ENCODE data around the gene FUCA1. TPM values are rescaled to one million over a fixed set of nuclear protein-coding genes. Genes with fewer than 3 reads are reported as not detected.
"Not testable (repeated sequence)": the region's sequence is repeated elsewhere in the genome, so short reads cannot be mapped to it uniquely, and the experiment has no call there.

FUCA1 gene
- total RNA-seq, 4 donors from 2014 or later = 10.1 to 32.2 (median 17.5) TPM

- Histone ChIP-seq H3K4me1 (no peaks in the 10 kb centered on the region), H3K27ac (no peak overlapping the region), H3K4me3 (no peak overlapping the region), H3K27me3 (no peaks in the 10 kb centered on the region), H3K9me3 (no peaks in the 10 kb centered on the region), H3K36me3 (peaks cover 0 to 65% (median 0%) of the 10 kb centered on the region in 3 donors)
- intact Hi-C loops (cut with DNase I) = no loop called here
- 20 to 27% methylated on average over 2 of the region's 2 CpGs for WGBS, 2 donors
- TF ChIP-seq CTCF (IDR thresholded peaks at IDR 0.05) (no peak), POLR2A (IDR thresholded peaks at IDR 0.05) (no peak)
- no peak for DNase-seq
These were observed 13.5 kb downstream of the FUCA1 start for GRCh38 chr1:23854568-23854967.

- peaks cover 0 to 61% (median 0%) of the 10 kb centered on the region in 3 donors for H3K36me3 ChIP-seq
- H3K4me3 ChIP-seq; H3K27me3 ChIP-seq; H3K4me1 ChIP-seq; intact Hi-C loops (cut with DNase I); H3K9me3 ChIP-seq; H3K27ac ChIP-seq; DNase-seq: not testable (repeated sequence)
- no CpG with 5 or more reads among the region's 34 CpGs for WGBS, 2 donors
These were observed 15.0 kb downstream of the FUCA1 start for GRCh38 chr1:23853124-23853523.

GRCh38 chr1:23851406-23851805, 16.7 kb downstream of the FUCA1 start:
- H3K4me3 ChIP-seq; H3K4me1 ChIP-seq; intact Hi-C loops (cut with DNase I); H3K9me3 ChIP-seq; H3K27ac ChIP-seq; DNase-seq; H3K27me3 ChIP-seq: not testable (repeated sequence)
- H3K36me3 ChIP-seq = peaks cover 5 to 61% (median 5%) of the 10 kb centered on the region in 3 donors

- TF ChIP-seq POLR2A (IDR thresholded peaks at IDR 0.05) (no peak), CTCF (IDR thresholded peaks at IDR 0.05) (no peak)
- DNase-seq = no peak
- no peaks in the 10 kb centered on the region for H3K4me1 ChIP-seq
- H3K27ac ChIP-seq = no peak overlapping the region
- intact Hi-C loops (cut with DNase I) = no loop called here
- H3K36me3 ChIP-seq = peaks cover 5 to 72% (median 14%) of the 10 kb centered on the region in 3 donors
- 86 to 93% methylated on average over 12 of the region's 12 CpGs for WGBS, 2 donors
- H3K4me3 ChIP-seq = no peak overlapping the region
- H3K9me3 ChIP-seq = no peaks in the 10 kb centered on the region
- H3K27me3 ChIP-seq = no peaks in the 10 kb centered on the region
These were observed 19.1 kb downstream of the FUCA1 start for GRCh38 chr1:23848673-23849616.

- H3K9me3 ChIP-seq; H3K4me3 ChIP-seq; DNase-seq; H3K27me3 ChIP-seq; H3K4me1 ChIP-seq; H3K27ac ChIP-seq; intact Hi-C loops (cut with DNase I): not testable (repeated sequence)
- H3K36me3 ChIP-seq = peaks cover 5 to 68% (median 14%) of the 10 kb centered on the region in 3 donors
- 94% methylated on average over 2 of the region's 2 CpGs; no CpG with 5 or more reads in 1 of the 2 donors for WGBS, 2 donors
These were observed 20.5 kb downstream of the FUCA1 start for GRCh38 chr1:23847482-23848095.

GRCh38 chr1:23845163-23845562, 22.9 kb downstream of the FUCA1 start:
- intact Hi-C loops (cut with DNase I) = no loop called here
- H3K4me3 ChIP-seq = no peak overlapping the region
- H3K9me3 ChIP-seq = no peaks in the 10 kb centered on the region
- WGBS, 2 donors = 91 to 97% methylated on average over 2 of the region's 2 CpGs
- no peak for TF ChIP-seq CTCF (IDR thresholded peaks at IDR 0.05)
- no peak for TF ChIP-seq POLR2A (IDR thresholded peaks at IDR 0.05)
- H3K36me3 ChIP-seq = peaks cover 5 to 54% (median 14%) of the 10 kb centered on the region in 3 donors
- DNase-seq = no peak
- no peaks in the 10 kb centered on the region for H3K4me1 ChIP-seq
- no peak overlapping the region for H3K27ac ChIP-seq
- no peaks in the 10 kb centered on the region for H3K27me3 ChIP-seq
